Prostate gland (tissue), 2 donors: Measurements from ENCODE around the gene PCDH9. TPM values are rescaled to one million over a fixed set of nuclear protein-coding genes. Genes with fewer than 3 reads are reported as not detected.

Experiments
- DNase-seq: peaks from one replicate; pipeline ENCODE4 v3.0.0-alpha.2; 2019; ENCODE audit warnings: low spot score
- H3K27ac ChIP-seq, 2 donors: fragments of 200-600 bp; sonication (generic); 2 replicates each; pipeline ENCODE4 v1.5.1; 2017 to 2019
- H3K27me3 ChIP-seq: fragments of 200-600 bp; sonication (generic); replicated peaks from 2 replicates; pipeline ENCODE4 v1.5.1; 2019; ENCODE audit not compliant: insufficient read depth
- H3K36me3 ChIP-seq, 2 donors: fragments of 200-600 bp; sonication (generic); 1 replicate in 1 of 2; 2 replicates in 1 of 2; pipeline versions ENCODE4 v1.5.1 to v1.8.1; 2017 to 2019
- H3K4me1 ChIP-seq: fragments of 200-600 bp; sonication (generic); replicated peaks from 2 replicates; pipeline ENCODE4 v1.5.1; 2019
- H3K4me3 ChIP-seq, 2 donors: fragments of 200-600 bp; sonication (generic); 2 replicates each; pipeline ENCODE4 v1.5.1; 2017 to 2019
- H3K9me3 ChIP-seq: fragments of 200-600 bp; sonication (generic); 2 replicates; pipeline ENCODE4 v1.5.1; 2017
- POLR2A ChIP-seq: fragments of 450-650 bp; IDR thresholded peaks from one replicate; pipeline ENCODE4 v1.6.1; 2016; ENCODE audit warnings: antibody characterized with exemption, mild to moderate bottlenecking
- POLR2AphosphoS5 ChIP-seq: sonication (generic); formaldehyde crosslinking; IDR thresholded peaks from one replicate; pipeline ENCODE4 v1.6.1; 2017; ENCODE audit warnings: antibody characterized with exemption
- WGBS: methylation state at CpG from one replicate; pipeline ENCODE4 v1.1.5; 2018; 5-methylcytosine and 5-hydroxymethylcytosine counted together
- intact Hi-C: fragments of 100-400 bp; cut with DNase I; formaldehyde crosslinking; loops from one replicate; pipeline ENCODE4 v1.14.2; 2022
- total RNA-seq, 2 donors: library from RNA; depleted of rRNA; stranded (reverse); fragments of >200 nt; gene quantifications; one replicate each; pipeline ENCODE4 v1.1.0, GENCODE V29; 2016
- TF ChIP-seq, protein P1 (sequence below), 4 experiments: fragments of 200-600 bp in 2 of 4; fragments of 450-650 bp in 2 of 4; sonication (generic) in 2 of 4; IDR thresholded peaks; 1 replicate in 3 of 4; 2 replicates in 1 of 4; pipeline ENCODE4 v1.5.1; 2016 to 2019; ENCODE audit warnings: antibody characterized with exemption in 4 of 4, mild to moderate bottlenecking in 2 of 4, moderate library complexity in 2 of 4

The PCDH9 gene
- total RNA-seq, 2 donors from 2014 or later, result 1.8 to 5.5 TPM

- WGBS, result 59% methylated on average over 6 of the region's 6 CpGs
- TF ChIP-seq, protein P1, sequence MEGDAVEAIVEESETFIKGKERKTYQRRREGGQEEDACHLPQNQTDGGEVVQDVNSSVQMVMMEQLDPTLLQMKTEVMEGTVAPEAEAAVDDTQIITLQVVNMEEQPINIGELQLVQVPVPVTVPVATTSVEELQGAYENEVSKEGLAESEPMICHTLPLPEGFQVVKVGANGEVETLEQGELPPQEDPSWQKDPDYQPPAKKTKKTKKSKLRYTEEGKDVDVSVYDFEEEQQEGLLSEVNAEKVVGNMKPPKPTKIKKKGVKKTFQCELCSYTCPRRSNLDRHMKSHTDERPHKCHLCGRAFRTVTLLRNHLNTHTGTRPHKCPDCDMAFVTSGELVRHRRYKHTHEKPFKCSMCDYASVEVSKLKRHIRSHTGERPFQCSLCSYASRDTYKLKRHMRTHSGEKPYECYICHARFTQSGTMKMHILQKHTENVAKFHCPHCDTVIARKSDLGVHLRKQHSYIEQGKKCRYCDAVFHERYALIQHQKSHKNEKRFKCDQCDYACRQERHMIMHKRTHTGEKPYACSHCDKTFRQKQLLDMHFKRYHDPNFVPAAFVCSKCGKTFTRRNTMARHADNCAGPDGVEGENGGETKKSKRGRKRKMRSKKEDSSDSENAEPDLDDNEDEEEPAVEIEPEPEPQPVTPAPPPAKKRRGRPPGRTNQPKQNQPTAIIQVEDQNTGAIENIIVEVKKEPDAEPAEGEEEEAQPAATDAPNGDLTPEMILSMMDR (IDR thresholded peaks at IDR 0.05), result no peak
- TF ChIP-seq POLR2AphosphoS5, result no peak
- no peak for TF ChIP-seq POLR2A
These were observed 107.9 kb downstream of the PCDH9 start for GRCh38 chr13:67122251-67122650.

GRCh38 chr13:67120872-67121531, 109.1 kb downstream of the PCDH9 start:
- intact Hi-C loops, result no loop called here
- Histone ChIP-seq H3K4me1 (no peaks in the 10 kb centered on the region), H3K36me3 (no peaks in the 10 kb centered on the region), H3K27me3 (no peaks in the 10 kb centered on the region), H3K4me3 (no peak overlapping the region), H3K27ac (no peak overlapping the region), H3K9me3 (no peaks in the 10 kb centered on the region)
- 68% methylated on average over 6 of the region's 6 CpGs for WGBS
- TF ChIP-seq, protein P1 (IDR thresholded peaks at IDR 0.05), result no peak
- no peak for TF ChIP-seq POLR2AphosphoS5
- no peak for TF ChIP-seq POLR2A
- DNase-seq, result no peak

More at GRCh38 chr13:67122251-67122650, 107.9 kb downstream of the PCDH9 start:
- no peaks in the 10 kb centered on the region for H3K9me3 ChIP-seq
- no peaks in the 10 kb centered on the region for H3K27me3 ChIP-seq
- intact Hi-C loops, result no loop called here
- no peak overlapping the region for H3K27ac ChIP-seq
- H3K36me3 ChIP-seq, result no peaks in the 10 kb centered on the region
- H3K4me1 ChIP-seq, result no peaks in the 10 kb centered on the region
- DNase-seq, result no peak
- no peak overlapping the region for H3K4me3 ChIP-seq

DNA sequence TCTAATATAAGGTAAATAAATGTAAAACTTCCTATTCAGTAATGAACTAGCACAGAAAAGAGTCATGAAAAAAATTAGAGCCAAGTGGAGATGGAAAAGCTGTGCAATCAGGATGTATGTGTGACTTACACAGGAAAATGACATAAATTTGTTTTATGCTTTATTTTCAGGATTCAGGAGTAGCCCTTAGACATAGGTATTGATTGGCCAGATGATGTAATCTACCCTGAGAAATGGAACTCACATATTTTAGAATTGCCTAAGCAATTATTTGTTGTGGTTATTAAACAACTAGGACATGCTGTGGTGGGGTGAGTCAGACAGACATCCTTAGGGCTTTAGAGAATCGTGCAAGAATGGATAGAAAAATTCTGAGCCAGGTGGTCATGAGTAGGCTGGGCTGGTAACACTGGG, 110.6 kb downstream of the PCDH9 start:
- Histone ChIP-seq H3K27ac (no peak overlapping the region), H3K4me3 (no peak overlapping the region), H3K27me3 (no peaks in the 10 kb centered on the region), H3K36me3 (no peaks in the 10 kb centered on the region), H3K4me1 (no peaks in the 10 kb centered on the region), H3K9me3 (no peaks in the 10 kb centered on the region)
- DNase-seq, result no peak
- TF ChIP-seq, protein P1 (IDR thresholded peaks at IDR 0.05), result no peak
- TF ChIP-seq POLR2AphosphoS5, result no peak
- no peak for TF ChIP-seq POLR2A
- intact Hi-C loops, result no loop called here
- 53% methylated on average over 1 of the region's 1 CpG for WGBS

DNA sequence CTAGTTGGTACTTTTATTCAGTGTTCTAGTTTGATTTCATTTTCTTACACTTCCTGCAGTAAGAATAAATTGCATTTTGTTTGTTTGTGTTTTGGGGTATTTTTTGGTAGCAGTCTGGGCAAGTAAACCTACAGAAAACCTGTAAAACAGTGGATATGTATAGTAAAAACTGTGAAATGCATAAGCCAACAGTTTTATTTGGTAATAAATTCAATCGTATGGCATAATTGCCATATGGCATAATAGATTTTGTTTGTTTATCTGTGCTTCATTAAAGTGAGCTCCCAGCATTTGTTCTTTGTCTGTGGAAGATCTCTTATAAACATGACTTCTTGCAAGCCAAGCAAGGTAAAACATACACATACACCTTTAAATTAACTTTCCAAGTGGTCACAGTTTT, 111.9 kb downstream of the PCDH9 start:
- no peak for DNase-seq
- Histone ChIP-seq H3K27me3 (no peaks in the 10 kb centered on the region), H3K9me3 (no peaks in the 10 kb centered on the region), H3K36me3 (no peaks in the 10 kb centered on the region), H3K4me3 (no peak overlapping the region), H3K27ac (no peak overlapping the region), H3K4me1 (no peaks in the 10 kb centered on the region)
- TF ChIP-seq POLR2AphosphoS5 (no peak), POLR2A (no peak)
- TF ChIP-seq, protein P1 (IDR thresholded peaks at IDR 0.05), result no peak
- intact Hi-C loops, result no loop called here
- WGBS, result 44% methylated on average over 1 of the region's 1 CpG

DNA sequence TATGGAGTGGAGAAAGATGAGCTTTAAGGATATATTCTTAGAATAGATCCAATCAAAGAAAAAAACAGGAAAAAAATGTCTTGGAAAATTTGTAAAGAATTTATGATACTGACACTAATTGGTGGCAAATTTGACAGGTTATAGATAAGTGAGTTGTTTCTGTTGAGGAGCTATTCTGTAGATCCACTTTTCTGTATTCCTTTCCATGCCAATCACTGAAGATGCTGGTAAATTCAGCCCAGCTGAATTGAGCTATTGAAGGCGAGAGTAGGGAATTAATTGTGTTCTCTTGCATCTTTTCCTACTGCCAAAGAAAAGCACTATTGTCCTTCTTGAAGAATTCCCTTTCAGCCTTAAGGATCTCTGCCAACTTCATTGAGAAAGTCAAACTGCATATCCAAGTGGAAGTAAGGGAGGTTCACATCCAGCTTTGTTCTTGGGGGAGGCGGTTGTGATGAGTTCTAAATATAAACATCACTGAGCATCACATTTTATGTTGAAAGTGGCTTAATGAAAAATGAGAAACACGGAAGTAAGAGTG, 113.1 kb downstream of the PCDH9 start:
- no peaks in the 10 kb centered on the region for H3K27me3 ChIP-seq
- 43% methylated on average over 3 of the region's 3 CpGs for WGBS
- H3K27ac ChIP-seq, result no peak overlapping the region
- DNase-seq, result no peak
- intact Hi-C loops, result no loop called here
- no peaks in the 10 kb centered on the region for H3K36me3 ChIP-seq
- no peak overlapping the region for H3K4me3 ChIP-seq
- no peaks in the 10 kb centered on the region for H3K4me1 ChIP-seq
- H3K9me3 ChIP-seq, result no peaks in the 10 kb centered on the region
- no peak for TF ChIP-seq POLR2A
- TF ChIP-seq, protein P1 (IDR thresholded peaks at IDR 0.05), result no peak
- TF ChIP-seq POLR2AphosphoS5, result no peak
